K562 (cell line): ENCODE data around the gene GANAB. TPM values are rescaled to one million over a fixed set of nuclear protein-coding genes. Genes with fewer than 3 reads are reported as not detected.
A peak's percentile ranks its signal among the peaks of the same experiment; 100 is the strongest.

Experiments
- CHD1 ChIP-seq: fragments of 200-600 bp; sonication (generic); IDR thresholded peaks from one replicate; pipeline ENCODE4 v1.6.1; 2012; ENCODE audit warnings: mild to moderate bottlenecking, moderate library complexity, low read length, inconsistent platforms
- DIDO1 ChIP-seq: fragments of 450-650 bp; IDR thresholded peaks from 2 replicates; pipeline ENCODE4 v1.6.1; 2016; ENCODE audit warnings: low read depth, missing biosample characterization, missing genetic modification characterization
- EWSR1 ChIP-seq: fragments of 450-650 bp; IDR thresholded peaks from 2 replicates; pipeline ENCODE4 v1.6.1; 2018; ENCODE audit warnings: borderline replicate concordance, mild to moderate bottlenecking, low read depth, moderate library complexity; ENCODE audit not compliant: partially characterized antibody
- GTF2B ChIP-seq: IDR thresholded peaks from 2 replicates; pipeline ENCODE4 v1.6.1; 2011; ENCODE audit not compliant: insufficient read length; ENCODE audit errors: extremely low read depth
- HCFC1 ChIP-seq: IDR thresholded peaks from 2 replicates; pipeline ENCODE4 v1.6.1; 2012; ENCODE audit warnings: low read depth, low read length, improper control_type of control experiment
- JUNB ChIP-seq: fragments of 450-650 bp; formaldehyde crosslinking; conservative IDR thresholded peaks from 2 replicates; pipeline ENCODE4 v1.4.0; 2020; ENCODE audit warnings: mild to moderate bottlenecking
- KLF1 ChIP-seq: fragments of 450-650 bp; IDR thresholded peaks from 2 replicates; pipeline ENCODE4 v1.6.1; 2016; ENCODE audit warnings: missing genetic modification characterization, missing compliant biosample characterization
- MBD1 ChIP-seq: fragments of 250-450 bp; sonication (Bioruptor Pico); IDR thresholded peaks from 2 replicates; pipeline ENCODE4 v1.8.0; 2022; ENCODE audit warnings: inconsistent platforms
- MBD2 ChIP-seq: sonication (generic); IDR thresholded peaks from 2 replicates; pipeline ENCODE4 v1.6.1; 2016; ENCODE audit warnings: low read depth, borderline replicate concordance
- NKRF ChIP-seq: fragments of 450-650 bp; IDR thresholded peaks from 2 replicates; pipeline ENCODE4 v1.6.1; 2016; ENCODE audit warnings: borderline replicate concordance
- SMAD1 ChIP-seq: fragments of 150-350 bp; IDR thresholded peaks from 2 replicates; pipeline ENCODE4 v1.6.1; 2014; ENCODE audit warnings: low read length, low read depth; ENCODE audit not compliant: partially characterized antibody
- TBL1XR1 ChIP-seq, 2 experiments: IDR thresholded peaks; 2 replicates each; pipeline ENCODE4 v1.6.1; 2012; ENCODE audit warnings: improper control_type of control experiment in 2 of 2, low read length in 2 of 2, mild to moderate bottlenecking in 1 of 2
- TEAD4 ChIP-seq, 2 experiments: sonication (generic) in 1 of 2; formaldehyde crosslinking in 1 of 2; IDR thresholded peaks; 2 replicates each; pipeline versions ENCODE4 v1.6.1 to v1.8.0; 2012 to 2022; ENCODE audit warnings: borderline replicate concordance in 1 of 2, inconsistent platforms in 1 of 2, low read length in 1 of 2, mild to moderate bottlenecking in 1 of 2, missing genetic modification reagents in 1 of 2
- USF2 ChIP-seq: sonication (generic); formaldehyde crosslinking; IDR thresholded peaks from 2 replicates; pipeline ENCODE4 v1.5.0; 2020; ENCODE audit warnings: missing genetic modification reagents
- YY1 ChIP-seq, 3 experiments: IDR thresholded peaks; 2 replicates each; pipeline ENCODE4 v1.6.1; 2011; ENCODE audit warnings: low read length in 2 of 3, mild to moderate bottlenecking in 2 of 3, moderate library complexity in 2 of 3, borderline replicate concordance in 1 of 3, control low read depth in 1 of 3, low read depth in 1 of 3; ENCODE audit not compliant: insufficient read depth in 3 of 3, insufficient replicate concordance in 2 of 3, control insufficient read depth in 1 of 3, insufficient read length in 1 of 3; ENCODE audit errors: extremely low read depth in 1 of 3
- ZBTB43 ChIP-seq: sonication (generic); formaldehyde crosslinking; IDR thresholded peaks from 2 replicates; pipeline ENCODE4 v1.8.0; 2023; ENCODE audit warnings: mild to moderate bottlenecking, missing genetic modification reagents
- ZNF384 ChIP-seq: IDR thresholded peaks from 2 replicates; pipeline ENCODE4 v1.6.1; 2012; ENCODE audit warnings: low read depth, low read length, improper control_type of control experiment
- ZNF695 ChIP-seq: fragments of 450-650 bp; formaldehyde crosslinking; IDR thresholded peaks from 2 replicates; pipeline ENCODE4 v1.4.0; 2020; ENCODE audit warnings: mild to moderate bottlenecking, moderate library complexity
- ZNF780A ChIP-seq: fragments of 250-450 bp; sonication (Bioruptor Pico); IDR thresholded peaks from 2 replicates; pipeline ENCODE4 v1.5.0; 2021; ENCODE audit warnings: mild to moderate bottlenecking
- ZNF79 ChIP-seq: fragments of 250-450 bp; sonication (Bioruptor Pico); IDR thresholded peaks from 2 replicates; pipeline ENCODE4 v1.4.0; 2020; ENCODE audit warnings: low read depth, mild to moderate bottlenecking, moderate library complexity
- polyA plus RNA-seq, 8 experiments: library from polyadenylated mRNA; depleted of rRNA in 4 of 8; stranded (reverse) in 5 of 8; unstranded in 3 of 8; fragments of >200 nt; fragmentation: Nextera tagmentation in 2 of 8; fragmentation: Illumina TruSeq in 1 of 8; extraction: Ambion mirVana in 2 of 8; extraction: Trizol in 1 of 8; gene quantifications; 2 replicates each; pipeline versions ENCODE4 v1.2.1 to v1.2.3, GENCODE V29; 2011 to 2014; ENCODE audit warnings: inconsistent platforms in 1 of 8, missing spikeins in 1 of 8
- total RNA-seq, 7 experiments: library from RNA; depleted of rRNA in 6 of 7; stranded (reverse); fragments of >200 nt in 6 of 7; fragmentation: Illumina TruSeq in 2 of 7; extraction: Trizol in 2 of 7; gene quantifications; 2 replicates each; pipeline versions ENCODE4 v1.2.1 to v1.2.3, GENCODE V29; 2011 to 2021; ENCODE audit warnings: low replicate concordance in 1 of 7

GANAB gene
- total and polyA plus RNA-seq, 9 of the 15 experiments (the other 6 are each of a cell fraction or from before 2014, with no cell fraction given): 6.5 to 284 (median 161) TPM

DNA sequence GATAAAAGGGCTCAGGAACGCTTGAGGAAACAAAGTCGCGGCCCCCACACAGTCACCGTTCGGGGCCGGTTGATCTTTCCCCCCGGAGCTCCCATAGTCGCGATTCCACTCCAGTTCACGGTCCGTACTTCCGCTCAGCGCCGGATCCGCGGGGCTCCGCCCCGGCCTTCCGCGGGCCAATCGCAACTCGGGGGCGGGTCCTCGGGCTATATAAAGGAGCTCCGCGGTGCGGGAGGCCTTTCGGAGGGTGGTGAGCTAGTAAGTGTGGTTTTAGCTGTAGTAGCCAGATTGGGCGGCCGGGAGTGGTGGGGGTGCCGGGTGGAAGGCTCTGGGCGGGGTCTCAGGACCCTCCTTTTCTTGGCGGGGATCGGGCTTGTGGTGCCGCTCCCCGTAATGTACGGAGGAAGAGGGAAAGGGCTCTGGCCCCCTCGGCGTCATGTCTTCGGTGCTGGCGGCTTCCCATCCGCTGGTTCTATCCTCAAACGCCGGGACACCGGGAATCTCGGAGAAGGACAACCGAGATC is 18.7 kb upstream of the GANAB start, which contains the start of the genes C11orf98 and CSKMT (continued):
- TF ChIP-seq YY1 (IDR thresholded peaks at IDR 0.05; ENCODE audit: borderline replicate concordance in 1 of 3, control insufficient read depth in 1 of 3, extremely low read depth in 1 of 3, insufficient read depth in 3 of 3, insufficient read length in 1 of 3, insufficient replicate concordance in 2 of 3, low read depth in 1 of 3, low read length in 2 of 3): peak in 2 of 3 experiments; percentile 7 to 44
- TF ChIP-seq TBL1XR1 (IDR thresholded peaks at IDR 0.05; ENCODE audit: low read length in 2 of 2): peak; percentile 14 to 17; a peak in 1 of 4 replicates
- TF ChIP-seq KLF1 (tag): no peak
- TF ChIP-seq USF2: no peak
- TF ChIP-seq SMAD1: peak; percentile 97
- peak; percentile 84 for TF ChIP-seq ZNF780A (CRISPR knock-in tag)
- TF ChIP-seq DIDO1 (tag): no peak
- TF ChIP-seq NKRF: no peak; the same call in 1 of the 2 replicates
- peak; percentile 89; the same call in 1 of the 2 replicates for TF ChIP-seq ZNF695 (CRISPR knock-in tag)
- no peak for TF ChIP-seq CHD1
- TF ChIP-seq MBD2: peak; percentile 88
- no peak for TF ChIP-seq ZNF384
- TF ChIP-seq EWSR1: no peak
- no peak for TF ChIP-seq MBD1 (CRISPR knock-in tag)
- TF ChIP-seq ZBTB43 (CRISPR knock-in tag): no peak
- TF ChIP-seq HCFC1: peak; percentile 59; the same call in 1 of the 2 replicates
- no peak; the same call in 1 of the 2 replicates for TF ChIP-seq TEAD4 (IDR thresholded peaks at IDR 0.05; ENCODE audit: low read length)
- TF ChIP-seq TEAD4 (CRISPR knock-in tag; IDR thresholded peaks at IDR 0.05; ENCODE audit: borderline replicate concordance): no peak
- peak; percentile 94 for TF ChIP-seq GTF2B
- no peak for TF ChIP-seq ZNF79 (CRISPR knock-in tag)
- TF ChIP-seq JUNB (CRISPR knock-in tag): no peak
